HG03280 (cell line): ENCODE data around the gene AXIN2.

Experiments used
- ATAC-seq: cut with Tn5 transposase; IDR thresholded peaks from one replicate; pipeline ENCODE4 v1.9.1; 2021; ENCODE audit warnings: mild to moderate bottlenecking, moderate library complexity; ENCODE audit not compliant: unreplicated experiment

The AXIN2 gene

GRCh38 chr17:65556014-65556909 is 5.2 kb downstream of the AXIN2 start:
- peak; percentile 37 for ATAC-seq

- ATAC-seq = no peak
Observed at GRCh38 chr17:65554553-65555223, 6.8 kb downstream of the AXIN2 start.

- ATAC-seq = no peak
Observed at GRCh38 chr17:65553646-65554552, 7.5 kb downstream of the AXIN2 start.

- no peak for ATAC-seq
Observed at GRCh38 chr17:65553009-65553645, 8.3 kb downstream of the AXIN2 start.

- no peak for ATAC-seq
Observed at GRCh38 chr17:65552214-65552613, 9.2 kb downstream of the AXIN2 start.

GRCh38 chr17:65551267-65552040 is 10.0 kb downstream of the AXIN2 start:
- ATAC-seq = no peak

GRCh38 chr17:65550758-65551157 is 10.7 kb downstream of the AXIN2 start:
- ATAC-seq = no peak

GRCh38 chr17:65550075-65550662 is 11.3 kb downstream of the AXIN2 start:
- ATAC-seq = no peak

GRCh38 chr17:65548269-65548969 is 13.0 kb downstream of the AXIN2 start:
- no peak for ATAC-seq

- no peak for ATAC-seq
Observed at GRCh38 chr17:65547253-65547670, 14.2 kb downstream of the AXIN2 start.

GRCh38 chr17:65546579-65546978 is 14.9 kb downstream of the AXIN2 start:
- ATAC-seq = no peak

GRCh38 chr17:65545705-65546523 is 15.5 kb downstream of the AXIN2 start:
- ATAC-seq = no peak

- no peak for ATAC-seq
Observed at GRCh38 chr17:65544672-65545071, 16.8 kb downstream of the AXIN2 start.

- no peak for ATAC-seq
Observed at GRCh38 chr17:65542610-65543009, 18.8 kb downstream of the AXIN2 start.

- ATAC-seq = no peak
Observed at GRCh38 chr17:65542067-65542466, 19.4 kb downstream of the AXIN2 start.

- ATAC-seq = no peak
Observed at GRCh38 chr17:65541453-65541852, 20.0 kb downstream of the AXIN2 start.

GRCh38 chr17:65539630-65540266 is 21.7 kb downstream of the AXIN2 start:
- no peak for ATAC-seq
